GM10266 (cell line): ENCODE measurements around the gene HYCC2.

Experiments
- DNase-seq: peaks from one replicate; pipeline ENCODE4 v3.0.0; 2012; ENCODE audit errors: extremely low spot score
- CTCF ChIP-seq: IDR thresholded peaks from 2 replicates; pipeline ENCODE4 v1.5.1; 2012; ENCODE audit warnings: mild to moderate bottlenecking, low read depth; ENCODE audit not compliant: control insufficient read depth, insufficient read depth; ENCODE audit errors: missing control alignments

Gene HYCC2

GRCh38 chr2:201105759-201106158, 34.3 kb upstream of the HYCC2 start:
- no peak for TF ChIP-seq CTCF
- no peak for DNase-seq

DNA sequence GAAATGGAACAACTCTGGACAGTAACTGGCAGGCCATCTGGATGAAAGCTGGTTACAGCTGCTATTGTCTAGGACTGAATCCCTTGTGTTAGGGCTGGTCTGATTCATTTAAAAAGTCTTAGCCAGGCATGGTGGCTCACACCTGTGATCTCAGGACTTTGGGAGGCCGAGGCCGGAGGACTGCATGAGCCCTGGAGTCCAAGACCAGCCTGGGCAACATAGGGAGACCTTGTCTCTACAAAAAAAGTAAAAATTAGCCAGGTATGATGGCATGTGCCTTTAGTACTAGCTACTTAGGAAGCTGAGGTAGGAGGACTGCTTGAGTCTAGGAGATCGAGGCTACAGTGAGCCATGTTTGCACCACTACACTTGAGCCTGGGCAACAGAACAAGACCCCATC, 29.0 kb upstream of the HYCC2 start:
- no peak for TF ChIP-seq CTCF
- no peak for DNase-seq

DNA sequence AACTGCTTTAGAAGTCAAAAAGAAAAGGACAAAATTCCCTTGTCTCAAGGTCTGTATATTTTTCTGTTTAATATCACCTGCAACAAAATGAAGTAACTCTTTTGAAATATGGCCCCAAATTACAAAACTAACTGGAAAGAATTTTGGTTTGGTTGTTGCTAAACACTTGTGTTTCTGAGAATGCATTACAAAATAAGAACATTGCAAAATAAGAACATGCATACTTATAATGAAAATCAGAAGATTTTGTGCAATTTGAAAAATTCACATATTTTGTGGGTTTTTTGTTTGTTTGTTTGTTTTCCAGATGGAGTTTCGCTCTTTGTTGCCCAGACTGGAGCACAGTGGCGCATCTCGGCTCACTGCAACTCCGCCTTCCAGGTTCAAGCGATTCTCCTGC, 22.1 kb upstream of the HYCC2 start:
- DNase-seq, result no peak
- TF ChIP-seq CTCF, result no peak

- DNase-seq, result no peak
- TF ChIP-seq CTCF, result no peak
Measured at GRCh38 chr2:201090574-201090973, 19.1 kb upstream of the HYCC2 start.

DNA sequence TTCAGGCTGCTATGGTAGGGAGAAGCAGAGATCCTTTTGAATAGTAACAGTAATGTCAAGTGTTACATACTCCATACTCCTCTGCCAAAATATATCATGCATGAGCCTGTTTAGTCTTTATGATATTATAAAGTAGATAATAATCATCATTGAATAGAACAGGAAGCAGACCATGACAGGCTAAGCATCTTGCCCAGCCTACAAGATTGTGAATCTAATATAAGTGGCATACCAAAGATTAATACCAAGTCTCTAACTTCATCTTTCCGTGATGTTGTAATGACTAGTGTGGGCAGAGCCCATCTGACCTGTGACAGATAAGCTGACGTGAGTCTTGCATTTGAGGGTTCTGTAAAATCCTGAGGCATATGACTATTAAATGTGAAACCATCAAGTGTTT, 13.4 kb upstream of the HYCC2 start:
- no peak for DNase-seq
- no peak for TF ChIP-seq CTCF

DNA sequence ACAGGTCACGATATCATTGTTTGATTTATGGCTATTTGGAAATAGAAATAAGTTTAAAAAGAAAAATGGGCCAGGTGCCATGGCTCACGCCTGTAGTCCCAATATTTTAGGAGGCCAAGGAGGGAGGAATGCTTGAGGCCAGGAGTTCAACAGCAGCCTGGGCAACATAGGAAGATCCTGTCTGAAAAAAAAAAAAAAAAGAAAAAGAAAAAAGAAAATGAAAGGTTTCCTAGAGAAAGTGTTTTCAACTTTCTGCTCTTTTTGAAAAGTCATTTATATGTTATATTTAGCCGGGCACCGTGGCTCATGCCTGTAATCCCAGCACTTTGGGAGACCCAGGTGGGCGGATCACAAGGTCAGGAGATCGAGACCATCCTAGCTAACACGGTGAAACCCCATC, 3.5 kb upstream of the HYCC2 start:
- TF ChIP-seq CTCF, result no peak
- DNase-seq, result no peak

DNA sequence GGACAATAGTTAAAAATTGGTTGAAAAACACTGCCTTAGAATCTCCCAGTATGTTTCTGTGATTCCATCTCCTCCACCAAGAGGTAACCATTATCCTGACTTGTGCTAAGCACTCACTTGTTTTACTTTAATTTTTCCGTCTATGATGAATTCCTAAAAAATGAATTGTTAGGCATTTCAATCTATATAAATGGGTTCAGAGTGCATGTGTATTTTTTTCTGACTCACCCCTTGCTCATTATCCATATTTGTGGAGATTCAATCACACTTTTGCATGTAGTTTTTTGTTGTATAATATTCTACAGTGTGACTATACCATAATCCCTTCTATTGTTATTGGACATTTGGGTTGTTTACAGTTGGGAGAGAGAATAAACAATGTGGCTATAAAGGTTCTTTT, 1.6 kb upstream of the HYCC2 start:
- TF ChIP-seq CTCF, result no peak
- no peak for DNase-seq
